GM13977 (cell line): Measurements from ENCODE around the gene BAAT.

ENCODE experiments used
- DNase-seq: peaks from one replicate; pipeline ENCODE4 v3.0.0; 2012; ENCODE audit warnings: low spot score
- CTCF ChIP-seq: IDR thresholded peaks from 2 replicates; pipeline ENCODE4 v1.5.1; 2012; ENCODE audit warnings: mild to moderate bottlenecking, control low read depth; ENCODE audit not compliant: insufficient read depth; ENCODE audit errors: extremely low read depth, missing control alignments
- in situ Hi-C: fragments of 300-500 bp; cut with MboI; formaldehyde crosslinking; loops from one replicate; pipeline ENCODE4 v1.12.0; 2022; ENCODE audit warnings: low sequenced_read_pairs, low pct_unique_long_range_greater_than_20kb, mixed read lengths, inconsistent platforms; ENCODE audit not compliant: unreplicated experiment

Gene BAAT

GRCh38 chr9:101399643-101399970, 14.8 kb upstream of the BAAT start:
- in situ Hi-C loops = no loop called here

GRCh38 chr9:101398930-101399642, 14.3 kb upstream of the BAAT start:
- no peak for DNase-seq
- TF ChIP-seq CTCF = no peak
- in situ Hi-C loops = no loop called here

More at GRCh38 chr9:101399643-101399970, 14.8 kb upstream of the BAAT start:
- no peak for TF ChIP-seq CTCF
- DNase-seq = no peak

- peak; percentile 88 for DNase-seq
- TF ChIP-seq CTCF = no peak
- in situ Hi-C loops = no loop called here
Observed at GRCh38 chr9:101398068-101398929, 13.5 kb upstream of the BAAT start, which contains the start of the genes MRPL50 and ZNF189. TSS of gene MRPL50 (minus strand) at chr9:101398618. CDS start at chr9:101398592, 26 bp downstream. TSS of gene ZNF189 (plus strand) at chr9:101398851. CDS start at chr9:101399157, 306 bp downstream.

- no peak for DNase-seq
- in situ Hi-C loops = no loop called here
- no peak for TF ChIP-seq CTCF
Observed at GRCh38 chr9:101397746-101398067, 12.9 kb upstream of the BAAT start.

- in situ Hi-C loops = no loop called here
- TF ChIP-seq CTCF = no peak
- no peak for DNase-seq
Observed at GRCh38 chr9:101394687-101395086, 9.9 kb upstream of the BAAT start.

- in situ Hi-C loops = no loop called here
- DNase-seq = no peak
- TF ChIP-seq CTCF = no peak
Observed at GRCh38 chr9:101393135-101393534, 8.3 kb upstream of the BAAT start.
